ENCODE results near the gene CALHM3. TPM values are rescaled to one million over a fixed set of nuclear protein-coding genes. Genes with fewer than 3 reads are reported as not detected.

Gene CALHM3
- total and polyA plus RNA-seq, 7 experiments from 2014 or later: not detected

DNA sequence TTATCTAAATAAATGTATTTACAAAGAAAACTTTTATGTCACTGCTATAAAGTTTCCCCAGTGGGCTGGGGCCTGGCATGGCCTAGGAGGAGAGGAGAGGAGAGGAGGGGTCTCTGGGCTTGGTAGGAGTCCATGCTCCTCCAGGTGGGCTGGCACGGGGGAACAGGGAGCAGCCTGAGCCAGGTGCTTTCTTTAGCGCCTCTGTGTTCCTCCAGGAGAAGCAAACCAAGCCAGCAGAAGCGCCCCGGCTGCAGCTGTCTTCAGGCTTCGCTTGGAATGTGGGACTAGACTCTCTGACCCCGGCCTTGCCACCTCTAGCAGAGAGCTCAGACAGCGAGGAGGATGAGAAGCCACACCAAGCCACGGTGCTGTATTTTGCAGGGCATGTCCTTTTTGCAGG is 37.4 kb downstream of the CALHM3 start:
- intact Hi-C loops (cut with micrococcal nuclease): no loop called here
- Mint-ChIP-seq H3K4me3 (no peak overlapping the region), H3K27me3 (no peaks in the 10 kb centered on the region), H3K9me3 (no peaks in the 10 kb centered on the region), H3K4me1 (peaks cover 0 to 11% (median 0%) of the 10 kb centered on the region in 7 donors), H3K27ac (peak overlapping the region in 1 of 9 donors; percentile 67), H3K36me3 (peaks cover 17 to 57% (median 26%) of the 10 kb centered on the region in 5 donors)
- Histone ChIP-seq H3K4me3 (ENCODE audit: low read length) (no peak overlapping the region), H3K36me3 (ENCODE audit: control insufficient read depth in 2 of 3, insufficient read depth in 3 of 3, low read length in 3 of 3) (peaks cover 8 to 95% (median 18%) of the 10 kb centered on the region in 3 experiments), H3K27ac (ENCODE audit: low read depth, low read length) (no peak overlapping the region), H3K9me3 (ENCODE audit: control insufficient read depth in 2 of 3, low read length in 3 of 3) (no peaks in the 10 kb centered on the region), H3K4me1 (ENCODE audit: control insufficient read depth in 2 of 2, insufficient read depth in 2 of 2, low read length in 2 of 2) (no peaks in the 10 kb centered on the region), H3K27me3 (ENCODE audit: control insufficient read depth in 2 of 2, insufficient read depth in 2 of 2, low read length in 2 of 2) (no peaks in the 10 kb centered on the region)
- CTCF ChIA-PET: no interaction called here
- DNase-seq: no peak
- no peak for ATAC-seq
- POLR2A ChIA-PET: interaction anchor here (1.4 kb wide), 1 partner anchor 10 kb away, joined by 3 read pairs; no protein-coding TSS in a partner anchor

GRCh38 chr10:103441206-103441605 is 37.8 kb downstream of the CALHM3 start:
- DNase-seq (no peak), ATAC-seq (no peak)
- Mint-ChIP-seq H3K27ac (no peak overlapping the region), H3K9me3 (no peaks in the 10 kb centered on the region), H3K4me3 (no peak overlapping the region), H3K27me3 (no peaks in the 10 kb centered on the region), H3K36me3 (peaks cover 17 to 61% (median 26%) of the 10 kb centered on the region in 5 donors), H3K4me1 (peaks cover 0 to 10% (median 0%) of the 10 kb centered on the region in 7 donors)
- peaks cover 8 to 95% (median 18%) of the 10 kb centered on the region in 3 experiments for H3K36me3 ChIP-seq (ENCODE audit: control insufficient read depth in 2 of 3, insufficient read depth in 3 of 3, low read length in 3 of 3)
- POLR2A ChIA-PET: no interaction called here
- H3K9me3 ChIP-seq (ENCODE audit: control insufficient read depth in 2 of 3, low read length in 3 of 3): no peaks in the 10 kb centered on the region
- H3K4me1 ChIP-seq (ENCODE audit: control insufficient read depth in 2 of 2, insufficient read depth in 2 of 2, low read length in 2 of 2): no peaks in the 10 kb centered on the region
- H3K4me3 ChIP-seq (ENCODE audit: low read length): no peak overlapping the region
- no peak overlapping the region for H3K27ac ChIP-seq (ENCODE audit: low read depth, low read length)
- H3K27me3 ChIP-seq (ENCODE audit: control insufficient read depth in 2 of 2, insufficient read depth in 2 of 2, low read length in 2 of 2): no peaks in the 10 kb centered on the region
- intact Hi-C loops (cut with micrococcal nuclease): no loop called here
- CTCF ChIA-PET: no interaction called here

- Mint-ChIP-seq H3K4me3 (no peak overlapping the region), H3K27me3 (no peaks in the 10 kb centered on the region), H3K36me3 (peaks cover 20 to 62% (median 26%) of the 10 kb centered on the region in 5 donors), H3K4me1 (peaks cover 0 to 7% (median 0%) of the 10 kb centered on the region in 7 donors), H3K27ac (peak overlapping the region in 2 of 9 donors; percentile 31 to 38), H3K9me3 (no peaks in the 10 kb centered on the region)
- CTCF ChIA-PET: no interaction called here
- no peak for ATAC-seq
- intact Hi-C loops (cut with micrococcal nuclease): no loop called here
- H3K27me3 ChIP-seq (ENCODE audit: control insufficient read depth in 2 of 2, insufficient read depth in 2 of 2, low read length in 2 of 2): no peaks in the 10 kb centered on the region
- peaks cover 8 to 95% (median 17%) of the 10 kb centered on the region in 3 experiments for H3K36me3 ChIP-seq (ENCODE audit: control insufficient read depth in 2 of 3, insufficient read depth in 3 of 3, low read length in 3 of 3)
- H3K4me1 ChIP-seq (ENCODE audit: control insufficient read depth in 2 of 2, insufficient read depth in 2 of 2, low read length in 2 of 2): no peaks in the 10 kb centered on the region
- POLR2A ChIA-PET: no interaction called here
- DNase-seq: no peak
- no peak overlapping the region for H3K27ac ChIP-seq (ENCODE audit: low read depth, low read length)
- no peaks in the 10 kb centered on the region for H3K9me3 ChIP-seq (ENCODE audit: control insufficient read depth in 2 of 3, low read length in 3 of 3)
- H3K4me3 ChIP-seq (ENCODE audit: low read length): no peak overlapping the region
These were observed 38.6 kb downstream of the CALHM3 start for GRCh38 chr10:103440416-103440815.

DNA sequence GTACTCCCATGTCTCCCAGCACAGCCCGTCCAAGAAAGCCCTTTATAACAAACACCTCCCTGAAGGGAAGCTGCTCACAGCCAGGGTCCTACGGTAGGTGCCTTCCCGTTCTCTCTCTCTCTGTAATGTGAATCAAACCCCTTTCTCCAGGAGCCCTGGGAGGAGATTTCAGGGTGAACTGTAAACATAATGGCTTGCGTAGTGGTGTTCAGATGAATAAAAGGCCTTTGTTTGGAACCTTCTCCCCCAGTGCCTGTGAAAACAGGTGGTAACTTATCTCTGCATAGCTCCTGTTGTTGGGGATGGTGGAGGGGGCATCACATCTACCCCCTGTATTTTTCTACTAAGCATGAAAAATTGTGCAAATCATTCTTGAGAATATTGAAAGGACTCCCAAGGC is 39.3 kb downstream of the CALHM3 start:
- ChIA-PET POLR2A (no interaction called here), CTCF (no interaction called here)
- intact Hi-C loops (cut with micrococcal nuclease): no loop called here
- Mint-ChIP-seq H3K4me1 (peaks cover 0 to 5% (median 0%) of the 10 kb centered on the region in 7 donors), H3K9me3 (no peaks in the 10 kb centered on the region), H3K27ac (peak overlapping the region in 2 of 9 donors; percentile 31 to 52), H3K4me3 (no peak overlapping the region), H3K27me3 (no peaks in the 10 kb centered on the region), H3K36me3 (peaks cover 21 to 57% (median 26%) of the 10 kb centered on the region in 5 donors)
- ATAC-seq (no peak), DNase-seq (no peak)
- Histone ChIP-seq H3K36me3 (ENCODE audit: control insufficient read depth in 2 of 3, insufficient read depth in 3 of 3, low read length in 3 of 3) (peaks cover 10 to 92% (median 11%) of the 10 kb centered on the region in 3 experiments), H3K4me3 (ENCODE audit: low read length) (no peak overlapping the region), H3K9me3 (ENCODE audit: control insufficient read depth in 2 of 3, low read length in 3 of 3) (no peaks in the 10 kb centered on the region), H3K27ac (ENCODE audit: low read depth, low read length) (no peak overlapping the region), H3K27me3 (ENCODE audit: control insufficient read depth in 2 of 2, insufficient read depth in 2 of 2, low read length in 2 of 2) (no peaks in the 10 kb centered on the region), H3K4me1 (ENCODE audit: control insufficient read depth in 2 of 2, insufficient read depth in 2 of 2, low read length in 2 of 2) (no peaks in the 10 kb centered on the region)

DNA sequence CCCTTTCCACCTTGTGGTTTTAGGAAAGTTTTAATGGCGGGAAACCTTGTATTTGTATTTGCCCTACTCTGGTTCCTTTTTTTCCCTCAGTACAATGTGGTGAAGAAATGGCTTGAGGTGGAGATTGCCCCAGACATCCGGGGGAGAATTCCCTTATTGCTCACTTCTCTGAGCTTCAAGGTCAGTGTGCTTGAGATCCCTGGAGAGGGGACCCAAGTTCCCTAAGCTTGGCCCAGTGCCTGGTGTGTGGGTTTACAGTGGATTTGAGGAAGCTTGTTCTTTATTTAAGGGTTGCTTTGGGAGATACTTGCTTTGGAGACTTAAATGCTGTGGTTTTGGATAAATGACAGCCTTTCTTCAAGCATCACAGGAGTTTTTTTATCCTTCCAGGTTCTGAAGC is 45.2 kb downstream of the CALHM3 start:
- peaks cover 10 to 68% (median 16%) of the 10 kb centered on the region in 3 experiments for H3K36me3 ChIP-seq (ENCODE audit: control insufficient read depth in 2 of 3, insufficient read depth in 3 of 3, low read length in 3 of 3)
- H3K36me3 Mint-ChIP-seq: peaks cover 19 to 54% (median 26%) of the 10 kb centered on the region in 5 donors
- CTCF ChIA-PET: interaction anchor here (0.8 to 1.3 kb wide), 2 partner anchors 17 to 18 kb away, joined by 3 read pairs; no protein-coding TSS in a partner anchor

GRCh38 chr10:103431902-103432301 is 47.1 kb downstream of the CALHM3 start:
- no peak for DNase-seq
- peaks cover 10 to 52% (median 25%) of the 10 kb centered on the region in 5 donors for H3K36me3 Mint-ChIP-seq
- POLR2A ChIA-PET: interaction anchor here (0.6 kb wide), 1 partner anchor 11 kb away, joined by 3 read pairs; no protein-coding TSS in a partner anchor
- peaks cover 16 to 58% (median 40%) of the 10 kb centered on the region in 7 donors for H3K4me1 Mint-ChIP-seq
- Histone ChIP-seq H3K4me3 (ENCODE audit: low read length) (no peak overlapping the region), H3K4me1 (ENCODE audit: control insufficient read depth in 2 of 2, insufficient read depth in 2 of 2, low read length in 2 of 2) (peaks cover 0 to 18% of the 10 kb centered on the region in 2 donors), H3K27ac (ENCODE audit: low read depth, low read length) (no peak overlapping the region), H3K27me3 (ENCODE audit: control insufficient read depth in 2 of 2, insufficient read depth in 2 of 2, low read length in 2 of 2) (no peaks in the 10 kb centered on the region), H3K36me3 (ENCODE audit: control insufficient read depth in 2 of 3, insufficient read depth in 3 of 3, low read length in 3 of 3) (peaks cover 0 to 60% (median 12%) of the 10 kb centered on the region in 3 experiments), H3K9me3 (ENCODE audit: control insufficient read depth in 2 of 3, low read length in 3 of 3) (no peaks in the 10 kb centered on the region)
- ATAC-seq: no peak
- H3K27ac Mint-ChIP-seq: no peak overlapping the region
- CTCF ChIA-PET: interaction anchor here (0.7 to 1.0 kb wide), 2 partner anchors 14 to 650 kb away, joined by 4 to 7 read pairs; no protein-coding TSS in a partner anchor
- no peaks in the 10 kb centered on the region for H3K27me3 Mint-ChIP-seq
- intact Hi-C loops (cut with micrococcal nuclease): no loop called here
- peak overlapping the region in 1 of 10 donors; percentile 8 for H3K4me3 Mint-ChIP-seq
- no peaks in the 10 kb centered on the region for H3K9me3 Mint-ChIP-seq

More for the DNA sequence above, 45.2 kb downstream of the CALHM3 start:
- Histone ChIP-seq H3K27me3 (ENCODE audit: control insufficient read depth in 2 of 2, insufficient read depth in 2 of 2, low read length in 2 of 2) (no peaks in the 10 kb centered on the region), H3K4me3 (ENCODE audit: low read length) (no peak overlapping the region), H3K9me3 (ENCODE audit: control insufficient read depth in 2 of 3, low read length in 3 of 3) (no peaks in the 10 kb centered on the region), H3K4me1 (ENCODE audit: control insufficient read depth in 2 of 2, insufficient read depth in 2 of 2, low read length in 2 of 2) (peaks cover 0 to 14% of the 10 kb centered on the region in 2 donors), H3K27ac (ENCODE audit: low read depth, low read length) (no peak overlapping the region)
- H3K27me3 Mint-ChIP-seq: no peaks in the 10 kb centered on the region
- H3K4me1 Mint-ChIP-seq: peaks cover 10 to 41% (median 24%) of the 10 kb centered on the region in 7 donors
- H3K27ac Mint-ChIP-seq: no peak overlapping the region
- no peaks in the 10 kb centered on the region for H3K9me3 Mint-ChIP-seq
- intact Hi-C loops (cut with micrococcal nuclease): no loop called here
- H3K4me3 Mint-ChIP-seq: no peak overlapping the region
- peak; percentile 42 for ATAC-seq
- no peak for DNase-seq
- POLR2A ChIA-PET: interaction anchor here (1.1 kb wide), 1 partner anchor 17 kb away, joined by 3 read pairs; no protein-coding TSS in a partner anchor

All from naive thymus-derived CD4-positive, alpha-beta T cell (primary cell).